ENCODE data around the gene KIF26A.

DNA sequence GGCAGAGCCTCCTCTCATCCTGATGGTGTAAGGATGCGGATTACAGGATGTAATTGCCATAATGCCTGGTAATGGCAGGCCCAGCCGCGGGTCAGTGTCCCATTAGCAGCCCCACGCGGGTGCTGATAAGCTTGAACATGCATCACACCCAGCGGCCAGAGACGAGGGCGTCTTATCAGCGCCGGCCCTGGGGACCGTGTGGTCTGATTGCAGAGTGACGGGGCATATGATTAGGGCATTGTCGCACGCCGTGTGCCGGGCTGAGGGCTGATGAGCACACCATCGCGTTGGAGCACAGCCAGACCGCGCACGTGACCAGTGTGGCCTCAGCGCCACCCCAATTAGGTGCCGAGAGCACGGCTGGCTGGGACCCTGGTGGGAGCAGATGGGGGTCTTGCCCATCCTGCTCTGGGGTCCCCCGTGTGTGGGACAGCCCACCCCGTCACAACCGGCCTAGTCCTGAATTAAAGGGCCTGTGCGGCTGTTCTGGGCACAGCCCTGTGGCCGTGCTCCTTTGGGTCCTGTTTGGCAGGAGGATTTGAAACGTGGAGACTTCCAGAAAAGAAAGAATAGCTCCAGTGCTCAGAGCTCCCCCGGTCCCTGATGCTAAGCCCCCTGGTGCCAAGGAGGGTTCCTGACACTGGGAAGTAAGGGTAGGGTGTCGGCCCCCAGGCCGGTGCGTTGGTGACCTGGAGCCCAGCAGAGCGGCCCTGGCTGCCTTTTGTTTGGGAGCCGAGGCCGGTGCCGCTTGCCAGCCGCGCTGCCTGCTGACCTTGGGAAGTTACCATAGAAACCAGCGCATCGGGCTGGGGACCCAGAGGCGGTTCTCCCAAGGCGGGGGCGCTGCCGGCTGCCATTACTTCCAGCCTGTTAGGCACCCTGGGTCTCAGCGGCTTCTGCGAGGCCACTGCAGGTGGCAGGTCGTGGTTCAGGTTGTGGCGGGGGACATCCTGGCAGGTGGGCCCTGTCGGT, 20.7 kb downstream of the KIF26A start:
- no peak for TF ChIP-seq POLR2A (IDR thresholded peaks at IDR 0.05)
- peak in 1 of 3 donors; percentile 31 for TF ChIP-seq POLR2AphosphoS5 (IDR thresholded peaks at IDR 0.05)

All from stomach (tissue), 4 donors.